Measurements from ENCODE around the gene RPL9.
A peak's percentile ranks its signal among the peaks of the same experiment; 100 is the strongest.

Gene RPL9

DNA sequence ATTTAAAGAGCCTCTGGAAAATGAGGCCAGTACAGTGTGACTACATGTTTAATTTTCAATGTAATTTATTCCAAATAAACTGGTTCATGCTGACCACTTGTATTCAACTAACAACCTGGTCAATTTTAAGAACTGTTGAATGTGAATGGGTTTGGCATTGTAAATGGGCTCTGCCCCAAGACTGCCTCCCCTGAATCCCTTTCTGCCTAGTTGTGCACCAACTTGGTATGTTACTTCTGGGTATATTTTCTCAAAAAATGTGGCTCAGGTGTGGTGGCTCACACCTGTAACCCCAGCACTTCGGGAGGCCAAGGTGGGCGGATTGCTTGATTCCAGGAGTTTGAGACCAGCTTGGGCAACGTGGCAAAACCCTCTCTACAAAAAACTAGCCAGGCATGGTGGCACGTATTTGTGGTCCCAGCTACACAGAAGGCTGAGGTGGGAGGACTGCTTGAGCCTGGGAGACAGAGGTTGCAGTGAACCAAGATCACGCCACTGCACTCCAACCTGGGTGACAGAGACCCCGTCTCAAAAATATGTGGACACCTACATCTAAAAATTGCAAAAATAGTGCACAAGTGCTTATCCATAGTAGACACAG, 7.2 kb downstream of the RPL9 start:
- DNase-seq (ENCODE audit: low read depth), result no peak
- no peak overlapping the region for H3K4me3 ChIP-seq (ENCODE audit: low read depth, low read length)
- TF ChIP-seq, protein P1, sequence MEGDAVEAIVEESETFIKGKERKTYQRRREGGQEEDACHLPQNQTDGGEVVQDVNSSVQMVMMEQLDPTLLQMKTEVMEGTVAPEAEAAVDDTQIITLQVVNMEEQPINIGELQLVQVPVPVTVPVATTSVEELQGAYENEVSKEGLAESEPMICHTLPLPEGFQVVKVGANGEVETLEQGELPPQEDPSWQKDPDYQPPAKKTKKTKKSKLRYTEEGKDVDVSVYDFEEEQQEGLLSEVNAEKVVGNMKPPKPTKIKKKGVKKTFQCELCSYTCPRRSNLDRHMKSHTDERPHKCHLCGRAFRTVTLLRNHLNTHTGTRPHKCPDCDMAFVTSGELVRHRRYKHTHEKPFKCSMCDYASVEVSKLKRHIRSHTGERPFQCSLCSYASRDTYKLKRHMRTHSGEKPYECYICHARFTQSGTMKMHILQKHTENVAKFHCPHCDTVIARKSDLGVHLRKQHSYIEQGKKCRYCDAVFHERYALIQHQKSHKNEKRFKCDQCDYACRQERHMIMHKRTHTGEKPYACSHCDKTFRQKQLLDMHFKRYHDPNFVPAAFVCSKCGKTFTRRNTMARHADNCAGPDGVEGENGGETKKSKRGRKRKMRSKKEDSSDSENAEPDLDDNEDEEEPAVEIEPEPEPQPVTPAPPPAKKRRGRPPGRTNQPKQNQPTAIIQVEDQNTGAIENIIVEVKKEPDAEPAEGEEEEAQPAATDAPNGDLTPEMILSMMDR (IDR thresholded peaks at IDR 0.05; ENCODE audit: low read depth, low read length, missing control alignments), result no peak

DNA sequence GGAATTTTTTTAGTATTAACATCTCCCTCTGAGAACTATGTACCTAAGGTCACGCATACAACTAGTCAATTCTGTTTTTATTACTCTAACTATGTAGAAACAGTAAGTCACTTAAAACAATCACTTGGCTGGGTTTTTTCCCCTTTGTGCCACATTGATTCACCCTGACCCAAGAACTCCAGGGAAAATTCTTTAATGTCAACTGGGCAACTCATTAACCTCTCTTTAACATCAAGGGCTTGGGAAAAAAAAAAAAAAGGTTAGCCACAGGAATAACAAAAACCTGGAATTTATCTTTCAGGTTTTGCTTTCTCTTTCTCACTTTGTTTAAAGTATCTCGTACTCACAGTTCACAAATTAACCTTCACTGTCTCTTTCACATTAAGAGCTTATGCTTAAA, 8.1 kb downstream of the RPL9 start:
- no peak for DNase-seq (ENCODE audit: low read depth)
- TF ChIP-seq, protein P1 (IDR thresholded peaks at IDR 0.05; ENCODE audit: low read depth, low read length, missing control alignments), result no peak
- no peak overlapping the region for H3K4me3 ChIP-seq (ENCODE audit: low read depth, low read length)

DNA sequence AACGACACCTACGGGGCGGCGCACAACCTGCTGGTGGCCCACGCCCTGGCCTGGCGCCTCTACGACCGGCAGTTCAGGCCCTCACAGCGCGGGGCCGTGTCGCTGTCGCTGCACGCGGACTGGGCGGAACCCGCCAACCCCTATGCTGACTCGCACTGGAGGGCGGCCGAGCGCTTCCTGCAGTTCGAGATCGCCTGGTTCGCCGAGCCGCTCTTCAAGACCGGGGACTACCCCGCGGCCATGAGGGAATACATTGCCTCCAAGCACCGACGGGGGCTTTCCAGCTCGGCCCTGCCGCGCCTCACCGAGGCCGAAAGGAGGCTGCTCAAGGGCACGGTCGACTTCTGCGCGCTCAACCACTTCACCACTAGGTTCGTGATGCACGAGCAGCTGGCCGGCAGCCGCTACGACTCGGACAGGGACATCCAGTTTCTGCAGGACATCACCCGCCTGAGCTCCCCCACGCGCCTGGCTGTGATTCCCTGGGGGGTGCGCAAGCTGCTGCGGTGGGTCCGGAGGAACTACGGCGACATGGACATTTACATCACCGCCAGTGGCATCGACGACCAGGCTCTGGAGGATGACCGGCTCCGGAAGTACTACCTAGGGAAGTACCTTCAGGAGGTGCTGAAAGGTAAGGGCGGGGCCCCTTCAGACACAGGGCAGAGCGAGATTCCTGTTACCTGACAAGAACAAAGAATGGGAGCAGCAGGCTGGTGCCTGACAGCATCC, 11.7 kb downstream of the RPL9 start:
- TF ChIP-seq, protein P1 (IDR thresholded peaks at IDR 0.05; ENCODE audit: low read depth, low read length, missing control alignments), result peak; percentile 33
- peak overlapping the region; percentile 39 for H3K4me3 ChIP-seq (ENCODE audit: low read depth, low read length)
- DNase-seq (ENCODE audit: low read depth), result no peak

DNA sequence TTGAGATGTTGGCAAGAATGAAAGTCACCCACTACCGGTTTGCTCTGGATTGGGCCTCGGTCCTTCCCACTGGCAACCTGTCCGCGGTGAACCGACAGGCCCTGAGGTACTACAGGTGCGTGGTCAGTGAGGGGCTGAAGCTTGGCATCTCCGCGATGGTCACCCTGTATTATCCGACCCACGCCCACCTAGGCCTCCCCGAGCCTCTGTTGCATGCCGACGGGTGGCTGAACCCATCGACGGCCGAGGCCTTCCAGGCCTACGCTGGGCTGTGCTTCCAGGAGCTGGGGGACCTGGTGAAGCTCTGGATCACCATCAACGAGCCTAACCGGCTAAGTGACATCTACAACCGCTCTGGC, 12.3 kb downstream of the RPL9 start:
- DNase-seq (ENCODE audit: low read depth), result no peak
- no peak overlapping the region for H3K4me3 ChIP-seq (ENCODE audit: low read depth, low read length)
- TF ChIP-seq, protein P1 (IDR thresholded peaks at IDR 0.05; ENCODE audit: low read depth, low read length, missing control alignments), result no peak

DNA sequence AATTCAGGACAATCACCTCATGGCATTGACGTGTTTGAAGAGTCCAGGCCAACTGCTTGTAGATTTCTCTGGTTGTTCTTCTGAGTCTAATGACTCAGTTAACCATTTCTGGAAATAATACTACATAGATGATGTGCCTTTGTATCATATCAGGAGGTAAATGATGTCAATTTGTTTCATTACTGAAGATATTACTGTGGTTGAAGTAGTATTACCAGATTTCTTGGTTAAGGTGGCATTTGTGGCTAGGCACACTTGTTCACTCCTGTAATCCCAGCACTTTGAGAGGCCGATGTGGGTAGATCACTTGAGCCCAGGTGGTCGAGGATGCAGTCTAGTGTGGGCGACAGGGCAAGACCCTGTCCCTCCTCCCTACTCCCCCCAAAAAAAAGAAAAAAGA, 15.7 kb downstream of the RPL9 start:
- TF ChIP-seq, protein P1 (IDR thresholded peaks at IDR 0.05; ENCODE audit: low read depth, low read length, missing control alignments), result no peak
- DNase-seq (ENCODE audit: low read depth), result no peak
- H3K4me3 ChIP-seq (ENCODE audit: low read depth, low read length), result no peak overlapping the region

DNA sequence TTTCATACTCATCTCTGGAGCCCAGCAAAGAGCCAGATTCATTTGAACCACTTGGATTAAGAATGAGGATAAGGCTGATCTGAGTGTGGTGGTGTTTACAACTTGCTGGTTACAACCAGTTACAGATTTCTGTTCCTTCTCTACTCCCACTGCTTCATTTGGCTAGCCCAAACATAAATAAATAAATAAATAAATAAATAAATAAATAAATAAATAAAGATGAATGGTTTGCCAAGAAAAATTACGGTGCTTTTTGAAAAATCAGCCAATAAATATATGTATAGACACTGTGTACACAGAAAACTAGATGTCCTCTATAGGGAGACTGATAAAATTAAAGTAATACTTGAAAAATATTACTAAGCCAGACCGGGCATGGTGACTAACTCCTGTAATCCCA, 17.1 kb downstream of the RPL9 start:
- no peak overlapping the region for H3K4me3 ChIP-seq (ENCODE audit: low read depth, low read length)
- no peak for DNase-seq (ENCODE audit: low read depth)
- TF ChIP-seq, protein P1 (IDR thresholded peaks at IDR 0.05; ENCODE audit: low read depth, low read length, missing control alignments), result no peak
